DMS53 treated with DMSO at 0.1 percent for 48 hours (cell line): ENCODE data around the gene CHP1.
A peak's percentile ranks its signal among the peaks of the same experiment; 100 is the strongest.
"Not testable (repeated sequence)": the region's sequence is repeated elsewhere in the genome, so short reads cannot be mapped to it uniquely, and the experiment has no call there.

Source experiments
- DNase-seq: peaks from one replicate; lab custom pipeline; 2025; ENCODE audit not compliant: unreplicated experiment; lab: John Stamatoyannopoulos, UW

Gene CHP1

DNA sequence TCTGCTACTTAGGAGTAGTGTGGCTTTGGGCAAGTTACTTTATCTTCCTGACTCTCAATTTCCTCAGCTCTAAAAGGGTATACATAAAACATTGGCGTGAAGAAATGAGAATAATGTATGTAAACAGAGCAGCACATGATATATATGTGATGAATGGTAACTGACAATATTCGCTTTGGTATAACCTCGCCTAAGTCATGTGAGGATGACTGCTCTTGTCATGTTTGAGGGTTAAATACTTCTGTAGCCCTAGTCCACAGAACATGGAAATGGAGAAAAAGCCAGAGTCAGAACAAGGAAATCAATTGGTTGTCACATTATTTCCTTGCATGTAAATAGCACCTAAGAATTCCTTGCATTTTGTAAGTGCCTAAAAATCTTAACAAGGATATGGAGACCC, 25.0 kb downstream of the CHP1 start:
- no peak for DNase-seq

DNA sequence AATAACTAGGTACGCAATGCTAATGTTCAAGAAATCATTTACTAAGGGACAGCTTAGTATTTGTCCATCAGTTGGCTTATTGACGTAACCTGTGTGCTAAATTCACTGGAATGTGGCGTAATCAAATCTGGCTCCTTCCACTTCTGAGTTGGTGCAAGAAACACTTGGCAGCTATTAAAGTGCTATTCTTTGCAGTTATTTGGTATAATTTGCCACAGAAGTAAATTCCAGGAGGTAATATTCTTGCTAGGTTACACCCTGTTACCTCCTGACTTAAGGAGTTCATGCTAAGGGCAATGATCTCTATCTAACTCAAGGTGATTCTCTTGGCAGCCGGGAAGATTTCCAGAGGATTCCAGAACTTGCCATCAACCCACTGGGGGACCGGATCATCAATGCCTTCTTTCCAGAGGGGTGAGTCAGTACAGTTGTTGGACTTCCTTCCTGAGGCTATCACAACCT, 25.5 kb downstream of the CHP1 start:
- no peak for DNase-seq

DNA sequence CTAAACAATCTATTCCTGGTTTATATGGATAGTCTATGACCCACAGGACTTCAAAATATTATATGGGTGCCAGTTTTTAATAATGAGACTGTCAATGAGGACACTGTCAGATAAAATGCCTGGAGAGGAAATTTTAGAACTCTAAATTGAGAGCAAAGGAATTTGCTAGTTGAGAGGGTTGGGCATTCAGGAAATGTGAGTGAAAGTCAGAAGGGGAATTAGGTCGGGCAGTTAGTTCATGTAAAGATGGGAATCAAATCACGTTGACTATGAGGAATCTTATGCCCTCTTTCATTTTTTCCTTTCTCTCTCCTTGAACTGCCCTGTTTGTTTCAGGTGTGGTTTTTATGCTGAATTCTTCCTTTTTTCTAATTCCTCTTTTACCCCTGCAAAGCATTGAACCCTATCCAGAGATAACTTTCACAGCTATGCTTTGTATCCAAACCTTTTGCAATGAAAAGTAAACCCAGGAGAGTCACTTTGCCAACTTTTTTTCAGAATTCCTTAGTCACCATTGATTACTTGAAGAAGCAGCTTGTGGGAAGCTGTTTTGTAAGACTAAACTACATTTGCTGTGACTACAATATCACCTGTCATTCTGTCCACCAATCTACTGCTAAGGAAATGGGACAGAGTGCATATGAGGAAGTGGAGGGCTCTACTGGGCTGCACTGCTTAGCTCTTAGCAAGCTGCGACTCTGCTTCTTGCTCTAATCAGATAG, 27.8 kb downstream of the CHP1 start:
- DNase-seq, result no peak

DNA sequence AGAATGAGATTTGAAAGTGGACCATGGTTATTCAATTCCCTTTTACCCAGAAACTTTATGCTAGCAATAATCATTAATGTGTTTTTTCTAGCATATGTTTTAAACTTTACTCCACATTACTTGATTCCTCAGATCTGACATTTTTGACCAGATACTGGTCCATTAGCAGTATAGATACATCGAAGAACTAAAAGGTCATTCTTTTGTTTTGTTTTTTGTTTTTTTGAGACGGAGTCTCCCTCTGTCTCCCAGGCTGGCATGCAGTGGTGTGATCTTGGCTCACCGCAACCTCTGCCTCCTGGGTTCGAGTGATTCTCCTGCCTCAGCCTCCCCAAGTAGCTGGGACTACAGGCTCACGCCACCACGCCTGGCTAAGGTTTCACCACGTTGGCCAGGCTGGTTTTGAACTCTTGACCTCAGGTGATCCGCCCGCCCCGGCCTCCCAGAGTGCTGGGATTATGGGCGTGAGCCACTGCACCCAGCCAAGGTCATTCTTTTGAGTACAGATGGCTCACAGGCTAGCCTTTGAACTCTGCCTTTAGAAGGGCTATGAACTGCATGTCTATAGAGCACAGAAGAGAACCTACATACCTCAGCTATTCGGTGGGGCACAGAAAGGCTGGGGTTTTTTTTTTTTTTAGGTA, 28.6 kb downstream of the CHP1 start:
- no peak for DNase-seq

DNA sequence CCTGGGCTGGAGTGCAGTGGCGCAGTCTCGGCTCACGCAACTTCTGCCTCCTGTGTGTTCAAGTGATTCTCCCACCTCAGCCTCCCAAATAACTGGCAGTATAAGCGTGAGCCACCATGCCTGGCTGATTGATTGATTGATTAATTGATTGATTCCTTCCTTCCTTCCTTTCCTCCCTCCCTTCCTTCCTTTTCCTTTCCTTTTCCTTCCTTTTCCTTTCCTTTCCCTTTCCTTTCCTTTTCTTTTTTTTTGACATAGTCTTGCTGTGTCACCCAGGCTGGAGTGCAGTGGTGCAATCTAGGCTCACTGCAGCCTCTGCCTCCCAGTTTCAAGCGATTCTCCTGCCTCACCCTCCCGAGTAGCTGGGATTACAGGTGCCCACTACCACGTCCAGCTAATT, 29.9 kb downstream of the CHP1 start:
- DNase-seq, result not testable (repeated sequence)

DNA sequence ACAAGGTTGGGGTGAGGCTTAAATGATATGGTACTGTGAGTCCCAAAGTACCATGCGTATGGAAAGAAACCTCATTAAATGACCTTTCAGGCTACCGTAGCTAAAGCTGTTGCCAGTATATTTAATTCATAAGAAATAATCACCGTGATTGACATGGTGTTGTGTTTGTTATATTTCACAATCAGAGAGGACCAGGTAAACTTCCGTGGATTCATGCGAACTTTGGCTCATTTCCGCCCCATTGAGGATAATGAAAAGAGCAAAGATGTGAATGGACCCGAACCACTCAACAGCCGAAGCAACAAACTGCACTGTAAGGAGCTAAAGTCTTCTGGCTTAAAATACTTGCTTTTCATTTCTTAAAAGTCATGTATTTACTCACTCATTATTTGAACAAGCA, 31.5 kb downstream of the CHP1 start:
- no peak for DNase-seq

DNA sequence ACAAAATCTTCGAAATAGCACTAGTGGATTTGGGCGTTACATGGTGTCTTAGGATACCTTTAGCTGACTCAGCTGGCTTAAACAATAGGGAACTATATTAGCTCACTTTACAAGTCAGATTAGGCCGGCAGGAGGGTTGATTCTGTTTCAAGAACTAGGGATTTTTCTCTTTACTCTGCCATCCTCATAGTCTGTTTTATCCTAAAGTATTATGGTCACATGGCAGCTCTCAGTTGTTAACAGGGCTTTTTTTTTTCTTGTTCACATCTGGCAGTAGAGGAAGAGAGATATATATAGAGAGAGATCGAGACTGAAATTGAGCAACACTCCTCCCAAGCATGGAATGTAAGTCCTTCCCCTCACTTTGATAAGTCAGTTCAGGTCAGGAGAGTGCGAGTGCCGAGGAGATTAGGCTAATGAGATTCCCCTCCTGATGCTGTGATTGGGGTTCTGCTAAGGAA, 32.9 kb downstream of the CHP1 start:
- no peak for DNase-seq

DNA sequence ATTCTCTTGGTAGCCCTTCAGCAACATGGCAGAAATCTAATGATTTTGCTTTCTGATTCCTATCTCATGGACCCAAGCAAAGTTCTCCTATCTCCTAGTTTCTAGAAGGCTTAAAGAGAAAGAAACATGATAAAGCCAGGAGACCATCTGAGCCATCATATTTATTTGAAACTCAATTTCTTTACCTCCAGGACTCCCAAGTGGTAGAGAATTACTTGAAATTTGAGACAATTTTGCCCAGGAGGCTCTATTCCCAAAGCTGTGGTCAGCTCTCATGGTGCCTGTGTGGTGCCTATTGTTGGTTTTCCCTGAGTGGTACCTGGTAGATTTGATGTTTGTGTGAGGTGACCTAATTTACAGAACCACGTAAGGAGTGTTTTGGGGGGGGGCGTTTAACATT, 38.8 kb downstream of the CHP1 start:
- no peak for DNase-seq

DNA sequence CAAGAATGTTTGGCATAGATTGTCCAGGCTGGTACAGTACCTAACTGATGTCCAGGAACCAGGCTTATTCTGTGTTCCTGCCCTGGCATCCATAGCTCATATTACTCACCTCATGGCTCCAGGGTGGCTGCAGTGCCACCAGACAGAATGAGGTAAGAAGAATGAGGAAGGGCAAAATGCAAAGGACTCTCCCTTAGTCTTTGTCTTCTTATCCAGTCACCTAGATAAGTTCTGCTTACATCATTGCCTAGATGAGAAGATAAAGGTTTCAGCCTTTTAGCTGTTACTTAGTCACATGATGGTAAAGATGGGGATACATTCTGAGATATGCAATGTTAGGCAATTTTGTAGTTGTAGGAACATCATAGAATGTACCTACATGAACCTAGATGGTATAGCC, 45.8 kb downstream of the CHP1 start:
- no peak for DNase-seq

DNA sequence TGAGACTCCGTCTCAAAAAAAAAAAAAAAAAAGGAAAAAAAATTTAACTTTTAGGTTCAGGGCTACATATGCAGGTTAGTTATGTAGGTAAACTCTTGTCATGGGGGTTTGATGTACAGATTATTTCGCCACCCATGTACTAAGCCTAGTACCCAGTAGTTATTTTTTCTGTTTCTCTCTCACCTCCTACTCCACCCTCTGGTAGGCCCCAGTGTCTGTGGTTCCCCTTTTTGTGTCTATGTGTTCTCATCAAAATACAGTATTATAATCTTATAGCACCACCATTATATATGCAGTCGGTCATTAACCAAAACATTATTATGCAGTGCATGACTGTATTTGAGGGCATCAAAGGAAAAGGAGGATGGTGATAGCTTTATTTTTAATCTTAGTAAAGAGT, 47.3 kb downstream of the CHP1 start:
- DNase-seq, result no peak

DNA sequence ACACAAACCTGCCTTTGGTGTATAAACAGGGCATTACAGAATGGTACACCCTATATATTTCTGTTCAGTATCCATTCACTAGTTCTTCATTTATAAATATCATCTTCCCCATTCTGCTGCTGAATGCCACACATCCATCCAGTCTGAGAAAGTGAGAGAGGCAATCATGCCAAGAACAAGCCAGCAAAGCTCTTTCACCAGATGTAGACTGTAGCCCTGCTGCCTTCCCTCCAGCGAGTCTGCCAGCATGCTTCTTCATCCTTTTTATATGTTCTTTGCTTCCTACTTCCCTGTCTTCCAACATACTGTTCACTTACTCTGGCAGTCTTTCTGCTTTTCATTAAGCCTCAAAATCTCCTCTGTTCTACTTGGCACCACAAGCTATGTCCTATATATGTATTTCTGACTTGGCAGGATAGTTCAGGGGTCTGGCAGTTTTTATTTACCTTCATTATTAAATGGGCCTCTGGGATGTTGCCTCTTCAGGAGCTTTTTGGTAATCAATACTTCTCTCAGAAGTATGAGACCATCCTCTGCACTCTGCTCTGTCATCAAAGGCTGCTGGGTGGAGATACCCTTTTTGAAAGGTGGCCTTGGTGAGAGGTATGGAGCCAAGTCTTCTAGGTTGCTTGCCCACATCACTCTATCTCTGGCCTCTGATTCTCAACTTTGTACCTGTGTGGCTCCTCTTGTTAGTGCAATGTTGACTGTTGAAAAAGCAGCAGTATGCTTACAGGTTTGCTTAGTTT, 48.6 kb downstream of the CHP1 start:
- no peak for DNase-seq

DNA sequence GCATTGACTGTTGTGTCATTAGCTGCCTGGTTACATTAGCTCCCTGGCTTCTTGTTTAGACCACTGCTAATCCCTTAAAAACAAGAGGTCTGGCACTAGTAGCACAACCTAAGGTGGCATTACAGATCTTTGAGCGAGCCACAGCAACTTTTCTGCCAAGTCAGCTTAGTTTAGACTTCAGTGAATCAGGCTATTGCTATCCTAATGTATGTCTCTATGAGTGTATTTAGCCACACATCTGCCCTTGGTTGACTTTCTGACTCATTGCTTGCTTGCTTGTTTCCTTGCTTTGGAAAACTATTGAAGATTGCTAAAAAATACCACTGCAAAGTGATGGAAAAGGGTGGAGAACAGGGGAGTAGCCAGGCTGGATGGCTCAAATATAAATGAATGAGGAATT, 50.2 kb downstream of the CHP1 start:
- DNase-seq, result no peak

DNA sequence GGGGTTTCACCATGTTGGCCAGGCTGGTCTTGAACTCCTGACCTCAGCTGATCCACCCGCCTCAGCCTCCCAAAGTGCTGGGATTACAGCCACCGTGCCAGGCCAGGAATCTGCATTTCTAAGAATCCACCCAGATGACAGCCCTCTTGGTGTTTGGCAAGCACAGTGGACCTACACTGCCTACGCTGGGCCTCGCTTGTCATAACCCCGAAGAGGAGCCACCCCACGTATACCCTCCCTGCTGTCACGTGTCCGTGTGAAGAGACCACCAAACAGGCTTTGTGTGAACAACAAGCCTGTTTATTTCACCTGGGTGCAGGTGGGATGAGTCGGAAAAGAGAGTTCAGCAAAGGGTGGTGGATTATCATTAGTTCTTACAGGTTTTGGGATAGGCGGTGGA, 51.4 kb downstream of the CHP1 start:
- DNase-seq, result not testable (repeated sequence)

DNA sequence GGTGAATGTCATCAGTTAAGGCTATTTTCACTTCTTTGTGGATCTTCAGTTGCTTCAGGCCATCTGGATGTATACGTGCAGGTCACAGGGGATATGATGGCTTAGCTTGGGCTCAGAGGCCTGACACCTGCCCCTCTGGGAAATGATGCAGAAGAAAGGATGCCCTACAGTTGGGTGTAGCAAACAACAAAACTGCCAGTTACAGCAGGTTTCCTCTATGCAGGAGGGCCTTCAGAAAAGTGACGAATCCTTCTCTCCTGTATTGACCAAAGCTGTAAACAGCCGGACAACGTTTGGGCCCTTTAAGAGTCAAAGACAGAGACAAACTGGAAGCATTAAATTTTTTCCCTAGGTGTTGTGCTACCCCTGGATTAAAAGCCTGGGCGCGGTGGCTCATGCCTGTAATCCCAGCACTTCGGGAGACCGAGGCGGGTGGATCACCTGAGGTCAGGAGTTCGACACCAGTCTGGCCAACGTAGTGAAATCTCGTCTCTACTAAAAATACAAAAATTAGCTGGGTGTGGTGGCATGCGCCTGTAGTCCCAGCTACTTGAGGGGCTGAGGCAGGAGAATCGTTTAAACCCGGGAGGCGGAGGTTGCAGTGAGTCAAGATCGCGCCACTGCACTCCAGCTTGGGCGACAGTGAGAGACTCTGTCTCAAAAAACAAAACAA, 52.0 kb downstream of the CHP1 start:
- DNase-seq, result peak; percentile 9

DNA sequence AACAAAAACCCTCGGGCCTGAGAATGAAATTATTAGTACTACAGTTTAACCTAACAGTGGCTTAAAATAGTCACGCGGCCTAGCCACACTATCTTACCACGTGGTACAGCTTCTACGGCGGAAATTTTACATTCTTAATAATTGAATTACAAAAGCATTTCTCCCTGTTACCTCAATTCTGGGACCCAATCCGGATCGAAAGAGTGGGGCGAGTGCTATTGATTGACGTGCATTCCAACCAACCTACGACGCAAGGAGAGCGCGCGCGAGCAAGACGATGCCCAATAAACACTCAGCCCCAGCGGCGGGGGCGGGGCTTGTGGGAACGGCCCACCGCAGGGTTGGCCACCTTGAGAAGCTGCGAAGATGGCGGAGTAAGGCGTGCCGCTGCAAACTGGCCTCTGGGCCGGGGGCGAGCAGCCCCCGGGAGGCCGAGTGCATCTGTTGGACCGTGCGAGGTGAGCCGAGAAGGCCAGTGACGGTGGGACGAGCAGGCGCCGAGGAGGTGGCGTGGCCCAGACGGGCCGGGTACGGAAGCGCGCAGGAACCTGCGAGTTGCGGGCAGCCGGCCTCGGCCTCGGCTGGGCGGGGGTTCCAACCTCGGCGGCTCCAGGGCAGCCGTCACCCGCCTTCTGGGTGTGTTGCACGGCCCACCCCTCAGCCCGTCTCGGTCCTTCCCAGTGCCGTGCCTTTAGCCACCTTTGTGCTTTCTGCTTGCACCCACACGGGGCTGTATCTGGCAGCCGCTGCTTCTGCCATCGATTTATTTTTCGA, 52.8 kb downstream of the CHP1 start:
- peak; percentile 91 for DNase-seq

DNA sequence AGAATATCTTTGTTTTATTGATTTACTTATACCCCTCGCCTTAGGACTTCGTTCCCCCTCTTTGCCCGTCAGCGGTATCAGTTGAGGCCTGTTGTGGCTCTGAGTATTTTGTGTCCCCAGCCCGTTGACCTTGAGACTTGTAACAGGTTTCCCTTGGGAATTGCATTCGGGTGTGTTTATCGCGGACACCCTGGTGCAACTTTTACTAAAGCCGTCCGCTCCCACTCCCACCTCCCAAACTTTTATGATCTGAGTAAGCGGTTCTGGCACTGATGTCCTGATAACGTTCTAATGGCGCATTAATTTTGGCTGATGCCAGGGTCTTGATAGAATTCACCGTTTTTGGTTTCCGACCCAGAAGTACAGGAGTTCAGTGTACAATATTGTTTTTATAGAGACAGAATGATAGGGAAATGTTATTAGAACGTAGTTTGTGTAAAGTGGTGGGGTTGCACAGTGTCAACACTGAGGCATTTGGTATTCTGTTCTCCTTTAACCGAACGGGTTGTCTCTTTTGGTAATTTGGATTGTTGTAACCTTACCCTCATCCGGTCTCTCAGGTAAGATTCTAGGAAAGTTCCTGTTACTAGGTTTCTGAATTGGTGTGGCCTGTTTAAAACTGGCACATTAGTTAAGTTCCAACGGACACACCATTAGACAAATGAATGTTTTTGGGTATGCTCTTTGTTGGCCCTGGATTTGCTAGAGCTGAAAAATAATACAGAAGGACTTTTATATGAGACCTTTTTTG, 53.5 kb downstream of the CHP1 start:
- no peak for DNase-seq

DNA sequence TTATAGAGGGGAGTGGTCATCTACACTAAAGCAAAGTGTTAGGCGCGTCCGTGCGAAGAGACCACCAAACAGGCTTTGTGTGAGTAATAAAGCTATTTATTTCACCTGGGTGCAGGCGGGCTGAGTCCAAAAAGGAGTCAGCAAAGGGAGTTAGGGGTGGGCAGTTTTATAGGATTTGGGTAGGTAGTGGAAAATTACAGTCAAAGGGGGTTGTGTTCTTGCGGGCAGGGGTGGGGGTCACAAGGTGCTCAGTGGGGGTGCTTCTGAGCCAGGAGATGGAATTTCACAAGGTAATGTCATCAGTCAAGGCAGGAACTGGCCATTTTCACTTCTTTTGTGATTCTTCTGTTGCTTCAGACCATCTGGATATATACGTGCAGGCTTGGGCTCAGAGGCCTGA, 54.2 kb downstream of the CHP1 start:
- no peak for DNase-seq

DNA sequence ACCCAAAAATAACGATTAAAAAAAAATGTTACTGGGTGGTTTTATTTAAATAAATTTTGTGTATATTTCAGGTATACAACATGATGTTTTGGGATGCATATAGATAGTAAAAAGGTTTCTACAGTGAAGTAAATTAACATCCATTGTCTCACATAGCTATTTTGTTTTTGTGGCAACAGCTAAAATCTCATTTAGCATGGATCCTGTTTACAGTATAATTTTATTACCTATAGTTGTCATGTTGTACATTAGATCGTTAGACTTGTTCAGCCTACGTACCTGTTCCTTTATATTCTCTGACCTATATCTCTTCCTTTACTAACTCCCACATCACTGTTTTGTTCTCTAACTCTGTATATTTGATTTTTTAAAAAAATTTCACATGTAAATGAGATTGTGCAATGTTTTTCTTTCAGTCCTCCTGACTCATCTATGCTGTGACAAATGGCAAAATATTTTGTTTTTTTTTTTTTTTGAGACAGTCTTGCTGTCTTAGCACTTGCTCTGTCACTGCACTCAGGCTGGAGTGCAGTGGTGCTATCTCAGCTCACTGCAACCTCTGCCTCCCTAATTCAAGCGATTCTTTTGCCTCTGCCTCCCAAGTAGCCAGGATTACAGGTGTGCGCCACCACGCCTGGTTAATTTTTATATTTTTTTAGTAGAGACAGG, 55.7 kb downstream of the CHP1 start:
- DNase-seq, result no peak

DNA sequence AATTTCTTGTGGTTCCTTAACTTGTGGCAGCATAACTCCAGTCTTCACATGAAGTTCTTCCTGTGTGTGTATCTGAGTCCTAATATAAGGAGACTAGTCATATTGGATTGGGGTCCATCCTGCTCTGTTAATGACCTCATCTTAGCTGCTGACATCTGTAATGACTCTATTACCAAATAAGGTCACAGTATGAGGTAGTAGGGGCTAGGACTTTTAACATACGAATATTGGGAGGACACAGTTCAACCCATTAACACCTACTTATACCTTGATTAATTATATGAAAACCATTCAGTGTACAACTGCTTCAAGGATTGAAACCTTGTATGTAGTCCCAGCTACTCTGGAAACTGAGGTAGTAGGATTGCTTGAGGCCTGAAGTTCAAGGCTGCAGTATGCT, 57.4 kb downstream of the CHP1 start:
- no peak for DNase-seq

DNA sequence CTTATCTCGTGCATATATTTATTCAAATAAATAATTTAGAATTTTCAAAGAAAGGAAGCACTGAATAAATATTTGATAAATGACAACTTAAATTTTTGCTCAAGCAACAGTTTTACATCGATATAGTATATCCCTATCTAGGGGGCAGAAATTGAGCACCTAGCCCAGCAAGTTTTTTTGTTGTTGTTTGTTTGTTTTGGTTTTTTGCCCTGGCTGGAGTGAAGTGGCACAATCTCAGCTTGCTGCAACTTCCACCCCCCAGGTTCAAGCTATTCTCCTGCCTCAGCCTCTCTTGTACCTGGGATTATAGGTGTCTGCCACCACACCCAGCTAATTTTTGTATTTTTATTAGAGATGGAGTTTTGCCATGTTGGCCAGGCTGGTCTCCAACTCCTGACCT, 58.9 kb downstream of the CHP1 start:
- DNase-seq, result no peak
